SK-N-DZ (cell line): ENCODE results near the gene PLSCR4.

Source experiments
- DNase-seq: peaks from one replicate; pipeline ENCODE4 v3.0.0-alpha.2; 2015; ENCODE audit warnings: low spot score

PLSCR4 gene

DNA sequence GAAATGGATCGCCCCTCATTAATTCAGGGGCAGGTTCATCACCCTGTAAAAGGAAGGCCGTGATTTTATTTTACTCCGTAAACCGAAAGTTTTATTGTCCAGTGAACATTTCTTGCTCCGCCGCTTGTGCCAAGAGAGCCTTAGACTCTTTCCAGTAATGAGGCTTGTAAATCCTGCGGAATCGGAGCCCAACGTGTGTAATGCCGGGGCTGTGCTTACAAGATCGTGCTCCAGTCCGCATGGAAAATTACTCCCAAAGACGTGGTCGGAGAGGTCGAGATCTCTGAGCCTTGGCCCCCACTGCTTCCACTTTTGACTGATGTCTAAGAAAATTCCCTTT, 89.3 kb downstream of the PLSCR4 start:
- DNase-seq = peak; percentile 60

DNA sequence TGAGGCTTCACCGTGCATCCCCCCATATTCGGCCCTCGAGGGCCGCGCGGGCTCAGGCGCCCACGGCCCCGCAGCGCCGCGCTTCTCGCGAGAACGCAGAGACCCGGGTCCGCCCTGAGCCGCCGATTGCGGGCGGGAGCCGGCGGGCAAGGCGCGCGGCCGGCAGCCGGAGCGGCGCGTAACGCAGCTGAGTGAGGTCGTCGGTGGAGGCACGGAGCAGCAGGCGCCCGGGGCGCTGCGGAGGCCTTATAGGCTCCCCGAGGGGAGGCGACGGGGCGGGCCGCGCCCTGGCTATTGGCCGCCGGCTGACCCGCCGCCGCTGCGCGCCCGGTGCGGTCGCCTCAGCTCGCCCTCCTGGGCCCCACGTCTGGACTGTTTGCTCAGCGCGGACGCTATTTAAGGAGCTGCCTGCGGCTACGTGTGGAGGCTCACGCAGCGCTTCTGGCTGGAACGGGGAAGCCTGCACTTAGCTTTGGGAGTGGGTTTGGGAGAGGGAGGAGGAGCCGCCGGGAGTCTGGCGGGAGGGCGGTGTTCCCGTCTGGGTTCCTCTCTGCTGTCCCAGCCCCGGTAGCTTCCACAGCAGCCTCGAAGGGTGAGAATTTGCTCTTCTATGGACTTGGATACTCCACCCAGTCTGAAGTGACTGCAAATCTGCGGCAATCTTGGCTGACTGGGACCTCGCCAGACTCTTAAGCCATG, 89.8 kb downstream of the PLSCR4 start, which contains the start of gene PLOD2:
Gene PLOD2, minus strand, starts transcription at position 221 of the 699 bp plus-strand sequence. Its CDS starts 195 bp downstream, at position 26.
- DNase-seq = peak; percentile 85

DNA sequence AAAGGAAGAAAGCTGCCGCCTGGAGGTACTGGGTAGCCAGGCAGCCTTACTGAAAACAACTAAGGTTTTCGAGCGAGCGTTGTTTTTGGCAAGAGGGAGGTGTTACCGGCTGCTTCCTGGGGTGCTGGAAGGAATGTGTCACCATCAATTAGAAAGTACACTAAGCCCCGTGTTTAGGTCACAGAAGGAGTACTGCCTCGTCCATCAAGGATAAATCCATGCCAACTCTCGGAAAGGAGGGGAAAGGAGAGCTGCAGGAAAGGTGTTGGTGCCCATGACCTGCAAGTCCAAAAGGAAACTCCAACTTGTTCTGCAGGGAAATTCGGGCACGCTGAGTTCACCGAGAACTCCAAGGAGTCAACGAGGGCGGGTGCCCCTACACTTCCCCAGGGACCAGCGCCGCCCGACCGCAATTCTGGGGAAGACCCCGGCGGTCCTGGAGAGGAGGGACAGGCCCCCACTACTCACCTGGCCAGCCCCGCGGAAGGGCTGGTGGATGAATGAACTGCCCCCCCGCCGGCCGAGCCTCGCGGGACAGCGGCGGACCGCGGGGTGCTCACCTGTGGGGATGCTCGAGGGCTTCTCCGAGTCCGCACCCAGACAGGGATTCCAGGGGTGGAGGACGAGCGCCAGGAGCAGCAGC, 90.5 kb downstream of the PLSCR4 start:
- DNase-seq = peak; percentile 82

DNA sequence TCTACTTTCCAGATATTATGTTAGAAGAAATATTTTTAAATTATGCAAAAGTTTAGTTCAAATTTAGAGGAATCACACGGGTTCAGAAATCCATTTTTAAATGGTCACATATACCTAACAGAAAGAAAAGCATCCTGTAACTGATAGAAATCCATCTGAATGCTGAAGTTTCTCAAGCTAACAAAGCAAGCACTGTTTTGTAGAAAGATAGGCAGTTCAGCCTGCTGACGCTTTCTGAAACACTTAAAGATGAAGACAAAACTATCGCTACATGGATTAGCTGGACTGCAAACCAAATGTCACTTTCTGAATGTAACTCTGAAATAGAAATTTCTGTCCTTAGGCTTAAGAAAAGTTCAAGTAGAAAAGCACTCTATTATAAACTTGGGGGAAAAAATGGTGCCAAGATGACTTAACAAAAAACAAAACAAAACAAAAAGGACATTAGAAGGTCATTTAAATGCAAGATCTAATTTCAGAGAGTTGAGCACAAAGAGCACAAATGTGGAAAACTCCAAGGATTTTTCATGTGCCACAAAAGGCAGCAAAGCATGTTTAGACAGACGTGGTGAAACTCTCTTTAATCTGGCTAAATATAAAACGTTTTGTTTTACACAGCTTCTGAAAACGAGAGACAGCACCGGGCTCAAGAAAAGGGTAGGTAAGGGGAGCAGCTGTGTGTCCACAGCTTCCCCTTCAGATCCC, 91.1 kb downstream of the PLSCR4 start:
- DNase-seq = no peak

DNA sequence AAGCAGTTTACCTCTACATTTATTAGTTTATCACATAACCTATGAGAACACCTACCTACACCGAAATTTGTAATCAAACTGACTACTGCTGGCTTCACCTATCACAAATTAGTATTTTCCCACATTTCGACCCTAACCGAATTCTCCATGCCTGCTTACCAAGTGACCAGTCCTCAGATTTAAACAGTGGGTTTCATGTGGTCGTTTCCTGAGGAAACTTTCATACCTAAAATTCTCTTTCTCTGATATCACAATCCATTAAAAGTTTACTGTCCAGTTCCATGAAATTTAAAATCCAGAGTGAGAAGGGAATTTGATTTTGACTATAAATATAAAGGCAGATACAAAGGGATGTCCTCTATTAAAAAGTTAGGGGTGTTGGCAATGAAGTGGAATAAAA, 91.9 kb downstream of the PLSCR4 start:
- no peak for DNase-seq

DNA sequence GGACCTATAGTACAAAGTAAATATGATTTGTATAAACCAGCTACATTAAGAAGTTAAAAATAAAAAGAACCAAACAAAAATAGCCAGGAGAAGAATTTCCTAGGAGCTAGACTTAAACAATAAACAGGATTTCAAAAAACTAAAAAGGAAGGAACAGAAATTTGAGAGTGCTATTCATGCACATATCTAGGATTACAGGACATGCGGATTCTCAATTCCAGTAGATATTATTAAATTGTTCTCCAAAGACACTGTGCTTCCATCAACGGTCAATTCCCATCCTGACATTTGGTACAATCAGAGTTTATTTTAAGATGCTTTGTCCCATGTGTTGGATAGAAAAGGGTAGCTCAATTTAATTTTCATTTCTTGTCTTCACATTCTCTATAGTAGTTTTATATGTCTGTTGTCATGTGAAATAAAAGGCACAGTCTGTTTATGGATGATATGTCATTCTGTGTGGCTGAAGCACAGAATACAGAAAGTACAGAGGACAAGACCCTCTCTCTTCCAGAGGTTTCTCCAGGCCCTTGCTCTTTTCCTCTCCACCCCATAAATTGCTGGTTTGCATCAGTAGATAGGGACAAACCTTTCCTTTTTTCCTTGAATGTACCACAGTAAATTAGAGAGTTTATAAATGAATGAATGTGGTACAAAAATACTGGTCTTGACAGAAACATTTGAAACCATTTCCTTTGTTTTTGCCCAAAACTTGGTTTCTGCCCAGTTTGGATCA, 93.4 kb downstream of the PLSCR4 start:
- DNase-seq = no peak

DNA sequence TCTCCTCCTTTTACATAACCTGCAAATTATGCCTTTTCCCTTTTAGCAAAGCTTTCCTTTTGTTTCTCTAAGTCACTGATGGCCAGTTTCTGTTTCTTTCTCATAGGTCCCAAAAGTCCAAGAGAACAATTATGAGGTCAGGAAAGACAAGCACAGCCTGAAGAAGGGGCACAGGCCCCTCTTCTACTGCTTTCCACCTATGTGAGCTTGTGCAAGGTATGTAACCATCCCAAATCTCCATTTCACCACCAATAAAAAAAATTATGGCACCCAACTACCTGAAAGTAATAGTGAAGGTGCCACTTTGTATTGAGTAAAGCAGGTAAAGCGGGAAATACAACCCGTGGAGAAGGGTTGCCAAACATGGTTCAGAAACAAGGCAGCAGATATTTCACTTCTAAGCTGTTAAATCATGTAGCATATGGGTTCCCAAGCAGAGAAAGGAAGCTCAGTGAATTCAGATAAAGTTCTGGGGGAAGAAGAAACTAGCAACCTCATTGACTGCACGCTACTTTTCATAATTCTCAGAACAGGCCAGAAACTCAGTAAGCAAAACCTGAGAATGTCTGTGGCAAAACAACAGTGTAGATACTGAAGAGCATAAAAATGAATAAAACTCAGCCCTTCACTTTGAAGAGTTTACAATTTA, 94.1 kb downstream of the PLSCR4 start:
- DNase-seq = no peak

DNA sequence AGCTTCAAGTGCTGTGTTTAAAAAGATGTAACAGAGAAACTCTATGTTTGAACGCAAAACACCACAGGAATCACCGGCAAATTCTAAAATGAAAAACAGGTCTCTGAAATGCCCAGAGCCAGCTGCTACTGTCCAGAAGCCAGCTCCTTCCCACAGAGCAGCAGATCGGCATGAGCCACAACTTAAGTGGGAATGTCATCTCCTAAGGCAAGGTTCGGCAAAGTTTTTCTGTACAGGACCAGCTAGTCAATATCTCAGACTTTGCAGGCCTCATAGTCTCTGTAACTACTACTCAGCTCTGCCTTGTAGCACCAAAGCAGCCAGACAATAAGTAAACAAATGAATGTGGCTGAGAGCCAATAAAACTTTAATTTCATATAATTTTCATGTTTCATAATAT, 94.8 kb downstream of the PLSCR4 start:
- DNase-seq = no peak

DNA sequence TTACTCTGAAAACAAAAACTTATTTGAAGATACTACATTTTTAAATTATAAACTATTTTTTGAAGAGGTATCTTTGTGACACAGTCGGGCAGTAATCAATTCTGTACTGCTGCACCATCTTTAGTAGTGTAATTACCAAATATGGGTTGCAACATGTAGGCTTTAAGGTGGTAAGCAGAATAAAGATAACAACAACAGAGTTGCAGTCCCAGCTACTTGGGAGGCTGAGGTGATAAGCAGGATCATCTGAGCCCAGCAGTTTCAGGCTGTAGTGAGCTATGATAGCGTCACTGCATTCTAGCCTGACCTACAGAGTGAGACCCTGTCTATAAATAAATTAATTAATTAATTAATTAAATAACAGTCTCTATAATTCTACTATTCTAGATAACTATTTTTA, 95.9 kb downstream of the PLSCR4 start:
- DNase-seq = no peak

DNA sequence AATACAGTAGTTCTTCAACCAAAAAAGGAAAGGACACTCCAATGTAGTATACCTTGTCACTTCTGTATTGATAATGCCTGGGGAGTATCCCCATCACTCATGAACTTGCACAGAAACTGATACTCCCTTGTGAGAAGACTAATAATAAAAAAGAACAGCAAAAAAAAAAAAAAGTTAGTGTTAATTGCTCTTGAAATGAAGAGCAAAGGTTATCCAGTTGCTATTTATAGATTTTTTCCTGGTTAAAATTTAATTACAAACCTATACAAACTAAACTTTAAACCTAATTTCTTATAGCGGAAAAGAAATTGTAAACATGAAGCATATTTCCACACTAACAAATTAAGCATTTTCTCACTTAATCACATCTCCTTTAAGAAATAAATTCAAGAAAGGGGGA, 96.6 kb downstream of the PLSCR4 start:
- no peak for DNase-seq

DNA sequence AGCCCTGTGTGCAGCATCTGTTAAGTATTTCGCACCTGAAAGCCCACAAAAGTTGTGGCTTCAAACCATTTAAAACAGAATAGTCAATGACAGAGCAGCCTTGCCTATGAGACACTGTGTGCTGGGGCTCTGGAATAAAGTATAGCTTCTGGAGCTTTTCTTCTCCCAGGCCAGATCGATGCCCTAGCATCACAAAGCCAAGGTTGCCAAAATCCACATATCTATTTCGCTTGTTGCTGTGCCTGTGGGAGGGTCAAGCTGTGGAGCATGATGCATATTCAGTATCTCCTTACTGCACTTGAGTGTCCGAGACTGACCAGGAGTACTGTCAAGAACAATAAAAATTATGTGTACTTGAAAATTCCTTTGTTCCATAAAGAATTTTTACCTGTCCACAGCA, 97.5 kb downstream of the PLSCR4 start:
- DNase-seq = no peak

DNA sequence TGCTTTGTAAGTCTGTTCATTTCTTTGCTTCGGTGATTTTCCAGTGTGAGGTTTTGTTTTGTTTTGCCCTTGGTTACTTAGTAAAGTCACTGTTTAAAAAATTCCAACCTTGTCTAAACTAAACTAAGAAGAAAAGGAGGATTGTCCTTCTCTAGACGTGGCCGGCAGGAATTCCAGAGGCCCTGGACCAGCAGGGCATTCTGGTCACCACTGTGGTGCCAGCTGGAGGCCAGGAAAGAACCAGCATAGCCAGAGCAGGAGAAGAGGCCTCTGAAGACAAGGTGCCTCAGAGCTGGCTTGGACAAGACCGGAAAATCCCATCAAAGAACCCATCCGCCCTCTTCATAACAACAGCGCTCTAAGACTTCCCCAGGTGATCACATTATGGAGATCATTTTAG, 98.1 kb downstream of the PLSCR4 start:
- DNase-seq = no peak

DNA sequence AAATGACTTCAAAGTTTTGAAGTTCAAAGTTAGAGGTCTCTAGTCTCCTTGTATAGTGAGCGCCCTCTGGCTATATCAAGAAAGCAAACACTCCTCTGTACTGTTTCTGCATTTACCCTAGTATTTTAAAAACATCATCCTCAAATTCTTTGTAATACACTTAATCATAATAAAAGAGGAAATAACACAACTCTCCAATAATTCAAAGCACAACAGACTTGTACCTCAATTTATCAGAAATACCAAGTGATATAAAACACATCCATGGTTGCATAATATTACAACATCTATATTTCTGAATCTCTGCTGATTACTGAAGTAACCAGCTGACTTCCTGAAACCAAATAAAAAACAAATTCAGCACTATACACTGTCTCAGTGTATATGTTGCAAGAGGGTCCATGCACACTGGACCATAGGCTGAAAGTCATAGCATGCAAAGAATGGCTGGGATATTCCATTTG, 102.4 kb downstream of the PLSCR4 start:
- no peak for DNase-seq

DNA sequence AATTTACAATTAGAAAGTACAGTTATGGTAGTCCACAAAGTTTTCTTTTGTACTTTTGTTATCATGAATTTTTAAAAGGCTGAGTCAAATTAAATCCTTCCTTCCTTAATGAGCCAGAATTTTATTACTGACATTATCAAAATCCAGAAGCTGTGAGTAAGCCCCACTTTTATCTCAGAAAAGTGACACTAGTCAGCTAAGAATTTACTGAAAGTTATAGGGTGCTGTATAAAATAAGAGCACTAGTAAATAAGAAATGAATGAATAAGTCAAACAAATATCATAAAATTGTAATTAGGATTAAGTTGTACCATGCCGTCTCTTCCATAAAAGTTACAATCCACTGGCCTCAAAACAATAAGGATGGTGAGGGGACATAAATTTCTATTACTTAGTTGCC, 105.3 kb downstream of the PLSCR4 start:
- no peak for DNase-seq

DNA sequence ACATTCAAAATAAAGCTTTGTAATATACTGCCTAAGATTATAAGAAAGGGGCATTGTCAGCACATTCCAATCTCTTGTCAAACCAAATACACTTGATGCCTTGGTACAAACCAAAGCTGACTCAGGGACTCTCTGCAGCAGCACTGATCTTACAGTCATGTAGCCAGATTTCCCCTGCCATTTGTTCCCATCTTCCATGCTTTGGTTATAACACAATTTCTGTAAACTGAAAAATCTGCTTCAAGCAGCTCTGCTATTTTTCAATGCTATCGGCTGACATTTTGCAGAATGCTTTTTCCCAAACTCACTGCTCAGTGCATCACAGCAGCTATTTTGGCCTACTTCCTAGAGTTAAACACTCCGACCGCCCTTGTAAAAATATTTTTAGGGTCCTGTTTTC, 108.1 kb downstream of the PLSCR4 start:
- no peak for DNase-seq
